K562 (cell line): ENCODE measurements around the gene GPC3.

Experiments
- EP300 ChIP-seq: IDR thresholded peaks from 2 replicates; pipeline ENCODE4 v1.6.1; 2012; ENCODE audit warnings: low read length, improper control_type of control experiment
- TF ChIP-seq, protein P1 (sequence below), 3 experiments: IDR thresholded peaks in 2 of 3; conservative IDR thresholded peaks in 1 of 3; 2 replicates each; pipeline ENCODE4 v1.5.1; 2011 to 2012; ENCODE audit warnings: low read length in 3 of 3, mild to moderate bottlenecking in 3 of 3, control low read depth in 2 of 3, improper control_type of control experiment in 1 of 3, inconsistent platforms in 1 of 3, low read depth in 1 of 3, mixed read lengths in 1 of 3, moderate library complexity in 1 of 3; ENCODE audit not compliant: insufficient read depth in 2 of 3

DNA sequence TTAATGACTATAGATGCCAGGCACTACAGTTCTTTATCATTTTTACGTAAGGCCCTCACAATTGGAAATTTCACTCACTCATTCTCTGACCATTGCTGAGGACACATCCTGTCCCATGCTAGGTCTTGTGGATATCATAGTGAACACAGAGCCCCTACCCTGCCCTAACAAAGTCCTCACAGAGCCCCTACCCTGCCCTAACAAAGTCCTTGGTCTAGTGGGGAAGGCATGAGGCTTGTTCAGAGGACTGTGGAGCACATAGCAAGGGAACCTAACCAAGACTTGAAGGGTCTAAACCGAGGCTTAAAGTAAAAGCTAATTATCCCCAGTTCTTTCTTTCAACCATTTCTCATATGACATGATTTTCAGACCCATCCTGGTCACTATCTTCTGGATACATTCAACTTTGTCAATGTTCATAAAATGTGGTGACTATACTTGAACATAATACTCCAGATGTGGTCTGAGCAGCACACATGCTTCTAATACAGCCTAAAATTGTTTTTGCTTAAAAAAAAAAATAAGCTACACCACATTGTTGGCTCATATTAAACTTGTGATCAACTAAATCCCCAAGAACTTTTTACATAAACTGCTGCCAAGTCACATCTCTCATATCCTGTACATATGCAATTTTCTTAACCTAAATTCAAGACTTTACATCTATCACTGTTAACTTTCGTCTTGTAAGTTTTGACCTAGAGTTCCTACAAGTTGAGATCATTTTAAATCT is 77.0 kb downstream of the GPC3 start:
- TF ChIP-seq EP300: no peak
- TF ChIP-seq, protein P1, sequence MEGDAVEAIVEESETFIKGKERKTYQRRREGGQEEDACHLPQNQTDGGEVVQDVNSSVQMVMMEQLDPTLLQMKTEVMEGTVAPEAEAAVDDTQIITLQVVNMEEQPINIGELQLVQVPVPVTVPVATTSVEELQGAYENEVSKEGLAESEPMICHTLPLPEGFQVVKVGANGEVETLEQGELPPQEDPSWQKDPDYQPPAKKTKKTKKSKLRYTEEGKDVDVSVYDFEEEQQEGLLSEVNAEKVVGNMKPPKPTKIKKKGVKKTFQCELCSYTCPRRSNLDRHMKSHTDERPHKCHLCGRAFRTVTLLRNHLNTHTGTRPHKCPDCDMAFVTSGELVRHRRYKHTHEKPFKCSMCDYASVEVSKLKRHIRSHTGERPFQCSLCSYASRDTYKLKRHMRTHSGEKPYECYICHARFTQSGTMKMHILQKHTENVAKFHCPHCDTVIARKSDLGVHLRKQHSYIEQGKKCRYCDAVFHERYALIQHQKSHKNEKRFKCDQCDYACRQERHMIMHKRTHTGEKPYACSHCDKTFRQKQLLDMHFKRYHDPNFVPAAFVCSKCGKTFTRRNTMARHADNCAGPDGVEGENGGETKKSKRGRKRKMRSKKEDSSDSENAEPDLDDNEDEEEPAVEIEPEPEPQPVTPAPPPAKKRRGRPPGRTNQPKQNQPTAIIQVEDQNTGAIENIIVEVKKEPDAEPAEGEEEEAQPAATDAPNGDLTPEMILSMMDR (IDR thresholded peaks at IDR 0.05 in 2 of 3, conservative IDR thresholded peaks at IDR 0.05 in 1 of 3; ENCODE audit: insufficient read depth in 2 of 3, low read depth in 1 of 3, low read length in 3 of 3): no peak
